Kidney (tissue), 14 donors: ENCODE measurements around the gene YIF1A. TPM values are rescaled to one million over a fixed set of nuclear protein-coding genes. Genes with fewer than 3 reads are reported as not detected.

Experiments used
- DNase-seq, 5 donors: peaks; one replicate each; pipeline ENCODE4 v3.0.0-alpha.2; 2013 to 2020
- FAIRE-seq: peaks from 2 replicates; lab custom pipeline; 2012; peaks lifted over from hg19 to GRCh38; lab: Jason Lieb, UNC
- H3K27ac ChIP-seq, 2 donors: one replicate each; pipeline ENCODE4 v1.7.0; 2013; ENCODE audit warnings: low read depth in 2 of 2, low read length in 2 of 2, inconsistent platforms in 1 of 2
- H3K27me3 ChIP-seq: one replicate; pipeline ENCODE4 v1.7.1; 2013; ENCODE audit warnings: low read length, inconsistent platforms; ENCODE audit not compliant: control insufficient read depth, insufficient read depth
- H3K36me3 ChIP-seq, 3 donors: one replicate each; pipeline versions ENCODE4 v1.7.0 to v1.7.1; 2013; ENCODE audit warnings: low read length in 3 of 3, control low read depth in 1 of 3, inconsistent platforms in 1 of 3; ENCODE audit not compliant: insufficient read depth in 3 of 3, control insufficient read depth in 2 of 3
- H3K4me1 ChIP-seq, 3 donors: one replicate each; pipeline versions ENCODE4 v1.7.0 to v1.7.1; 2013; ENCODE audit warnings: low read length in 3 of 3, inconsistent platforms in 1 of 3, low read depth in 1 of 3; ENCODE audit not compliant: control insufficient read depth in 2 of 3, insufficient read depth in 2 of 3
- H3K4me3 ChIP-seq, 3 donors: one replicate each; pipeline versions ENCODE4 v1.7.0 to v1.8.1; 2013; ENCODE audit warnings: low read length in 3 of 3, control low read depth in 1 of 3, inconsistent platforms in 1 of 3
- H3K9ac ChIP-seq, 3 donors: one replicate each; pipeline versions ENCODE4 v1.7.0 to v1.7.1; 2013; ENCODE audit warnings: low read length in 3 of 3, control low read depth in 1 of 3, inconsistent platforms in 1 of 3
- H3K9me3 ChIP-seq, 3 donors: one replicate each; pipeline versions ENCODE4 v1.7.0 to v1.7.1; 2013; ENCODE audit warnings: low read length in 3 of 3, control low read depth in 1 of 3, inconsistent platforms in 1 of 3; ENCODE audit not compliant: control insufficient read depth in 2 of 3, insufficient read depth in 1 of 3
- intact Hi-C: fragments of 100-400 bp; cut with DNase I; formaldehyde crosslinking; loops from one replicate; pipeline ENCODE4 v1.11.1; 2022
- polyA plus RNA-seq: library from polyadenylated mRNA; stranded (reverse); fragments of 350-450 nt; fragmentation: Illumina TruSeq; extraction: RNeasy Lipid Tissue Mini Kit (QIAGEN cat#74804); gene quantifications from one replicate; pipeline ENCODE4 v1.2.3, GENCODE V29; 2014; ENCODE audit warnings: low read depth, low replicate concordance; ENCODE audit not compliant: insufficient read depth
- total RNA-seq: library from RNA; stranded (reverse); fragmentation: NEBNext Ultra II Directional; extraction: Animal tissue kit (Norgen Biotek cat#: 25700); gene quantifications from one replicate; pipeline ENCODE4 v1.2.1, GENCODE V29; 2021
- TF ChIP-seq, protein P1 (sequence below): IDR thresholded peaks from 3 replicates; pipeline ENCODE4 v1.5.1; 2012; ENCODE audit warnings: mild to moderate bottlenecking, moderate library complexity, borderline replicate concordance; ENCODE audit not compliant: insufficient read depth; ENCODE audit errors: extremely low read depth
- donor health status: control.
- donor health status: control.
- donor health status: control.
- donor health status: control.
- donor health status: control.
- donor health status: DM: yes; HTN: yes; CAD: no.
- donor health status: Normal renal cell carcinoma (clear cell type).

YIF1A gene
- total and polyA plus RNA-seq, 2 donors from 2014 or later, result 92.1 to 115 TPM

DNA sequence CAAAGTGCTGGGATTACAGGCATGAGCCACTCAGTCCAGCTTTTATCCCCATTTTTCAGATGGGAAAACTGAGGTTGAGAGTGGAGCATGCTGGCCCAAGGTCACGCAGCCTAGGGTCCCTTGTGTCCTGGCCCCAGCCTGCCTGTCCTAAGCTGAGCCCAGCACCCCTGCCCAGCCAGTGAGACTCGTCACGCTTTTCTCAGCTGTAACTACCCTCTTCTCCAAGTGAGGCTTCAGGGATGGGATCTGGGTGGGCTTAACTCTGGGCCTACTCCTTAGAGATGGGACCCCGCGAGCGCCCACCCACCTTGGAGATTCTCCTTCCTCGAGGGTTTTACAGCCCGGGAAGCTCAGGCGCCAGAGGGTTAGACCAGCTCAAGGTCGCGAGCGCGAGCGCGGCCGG lies 2.4 kb upstream of the YIF1A start:
- Histone ChIP-seq H3K27ac (no peak overlapping the region), H3K4me1 (peaks cover 0 to 17% (median 13%) of the 10 kb centered on the region in 3 donors), H3K27me3 (peaks cover 16% of the 10 kb centered on the region), H3K36me3 (peaks cover 0 to 4% (median 0%) of the 10 kb centered on the region in 3 donors), H3K4me3 (no peak overlapping the region), H3K9ac (no peak overlapping the region), H3K9me3 (no peaks in the 10 kb centered on the region)
- DNase-seq (peak in 1 of 5 donors; percentile 78), FAIRE-seq (no peak)
- intact Hi-C loops, result no loop called here
- TF ChIP-seq, protein P1, sequence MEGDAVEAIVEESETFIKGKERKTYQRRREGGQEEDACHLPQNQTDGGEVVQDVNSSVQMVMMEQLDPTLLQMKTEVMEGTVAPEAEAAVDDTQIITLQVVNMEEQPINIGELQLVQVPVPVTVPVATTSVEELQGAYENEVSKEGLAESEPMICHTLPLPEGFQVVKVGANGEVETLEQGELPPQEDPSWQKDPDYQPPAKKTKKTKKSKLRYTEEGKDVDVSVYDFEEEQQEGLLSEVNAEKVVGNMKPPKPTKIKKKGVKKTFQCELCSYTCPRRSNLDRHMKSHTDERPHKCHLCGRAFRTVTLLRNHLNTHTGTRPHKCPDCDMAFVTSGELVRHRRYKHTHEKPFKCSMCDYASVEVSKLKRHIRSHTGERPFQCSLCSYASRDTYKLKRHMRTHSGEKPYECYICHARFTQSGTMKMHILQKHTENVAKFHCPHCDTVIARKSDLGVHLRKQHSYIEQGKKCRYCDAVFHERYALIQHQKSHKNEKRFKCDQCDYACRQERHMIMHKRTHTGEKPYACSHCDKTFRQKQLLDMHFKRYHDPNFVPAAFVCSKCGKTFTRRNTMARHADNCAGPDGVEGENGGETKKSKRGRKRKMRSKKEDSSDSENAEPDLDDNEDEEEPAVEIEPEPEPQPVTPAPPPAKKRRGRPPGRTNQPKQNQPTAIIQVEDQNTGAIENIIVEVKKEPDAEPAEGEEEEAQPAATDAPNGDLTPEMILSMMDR, result no peak

DNA sequence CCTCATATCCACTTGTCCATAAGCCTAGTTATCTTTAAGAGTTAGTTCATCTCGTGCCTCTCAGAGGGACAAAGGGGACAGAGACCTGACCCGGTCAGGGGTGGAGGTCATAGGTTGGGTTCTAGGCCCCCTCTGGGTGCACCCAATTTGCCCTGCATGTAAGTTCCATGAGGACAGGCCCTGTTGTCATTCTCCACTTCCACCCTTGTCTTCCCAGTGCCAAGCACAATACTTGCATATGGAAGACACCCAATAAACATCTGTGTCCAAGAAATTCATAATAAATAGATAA lies 1.3 kb upstream of the YIF1A start:
- Histone ChIP-seq H3K4me1 (peaks cover 0 to 17% (median 13%) of the 10 kb centered on the region in 3 donors), H3K36me3 (peaks cover 0 to 9% (median 0%) of the 10 kb centered on the region in 3 donors), H3K4me3 (no peak overlapping the region), H3K9ac (no peak overlapping the region), H3K27ac (no peak overlapping the region), H3K9me3 (no peaks in the 10 kb centered on the region), H3K27me3 (peaks cover 16% of the 10 kb centered on the region)
- intact Hi-C loops, result no loop called here
- FAIRE-seq (no peak), DNase-seq (peak in 1 of 5 donors; percentile 74)
- TF ChIP-seq, protein P1, result no peak

DNA sequence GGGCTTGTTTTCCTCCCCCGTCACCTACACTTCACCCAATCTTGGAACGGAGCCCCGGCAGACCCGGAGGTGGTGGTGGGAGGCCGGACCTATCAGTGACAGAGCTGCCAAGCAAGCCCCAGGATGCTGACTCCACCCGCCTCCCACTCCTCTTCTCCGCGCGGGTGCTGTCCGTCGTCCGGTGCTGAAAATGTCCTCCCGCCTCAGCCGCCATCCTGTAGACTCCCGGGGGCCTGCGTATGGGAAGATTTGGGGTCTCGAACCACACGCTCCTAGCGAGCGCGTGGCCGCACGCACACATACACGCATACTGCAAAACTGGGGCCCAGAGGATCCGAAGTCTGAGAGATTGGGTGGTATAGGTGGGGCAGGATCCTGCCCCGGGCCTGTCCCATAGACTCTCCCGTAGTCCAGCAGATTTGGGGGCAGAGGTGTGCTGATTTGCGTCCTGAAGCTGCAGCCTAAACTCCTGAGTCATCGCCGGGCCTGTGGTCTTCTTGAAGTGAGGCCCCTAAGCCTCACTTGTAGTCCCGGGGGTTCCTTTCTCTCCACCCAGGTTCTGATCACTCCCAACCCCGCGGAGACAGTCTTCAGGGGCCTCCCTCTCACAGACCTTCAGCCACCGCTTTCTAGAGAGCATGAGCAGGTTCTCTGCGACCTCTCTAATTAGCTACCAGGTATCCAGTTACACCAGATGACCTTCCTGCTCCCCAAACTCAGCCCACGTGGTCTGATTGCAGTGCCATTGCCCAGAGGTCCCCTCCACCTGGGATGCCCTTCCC lies 796 bp upstream of the YIF1A start:
- no peaks in the 10 kb centered on the region for H3K9me3 ChIP-seq
- peaks cover 16% of the 10 kb centered on the region for H3K27me3 ChIP-seq
- peaks cover 0 to 9% (median 0%) of the 10 kb centered on the region in 3 donors for H3K36me3 ChIP-seq
- H3K9ac ChIP-seq, result peak overlapping the region; percentile 58 to 71 (median 58)
- H3K4me3 ChIP-seq, result peak overlapping the region; percentile 84 to 95 (median 87)
- intact Hi-C loops, result no loop called here
- FAIRE-seq (no peak), DNase-seq (peak in 4 of 5 donors; percentile 58 to 93 (median 92))
- H3K27ac ChIP-seq, result peak overlapping the region; percentile 91 to 95
- TF ChIP-seq, protein P1, result no peak
- peaks cover 0 to 17% (median 13%) of the 10 kb centered on the region in 3 donors for H3K4me1 ChIP-seq
